ENCODE results near the gene SH3RF2.

DNA sequence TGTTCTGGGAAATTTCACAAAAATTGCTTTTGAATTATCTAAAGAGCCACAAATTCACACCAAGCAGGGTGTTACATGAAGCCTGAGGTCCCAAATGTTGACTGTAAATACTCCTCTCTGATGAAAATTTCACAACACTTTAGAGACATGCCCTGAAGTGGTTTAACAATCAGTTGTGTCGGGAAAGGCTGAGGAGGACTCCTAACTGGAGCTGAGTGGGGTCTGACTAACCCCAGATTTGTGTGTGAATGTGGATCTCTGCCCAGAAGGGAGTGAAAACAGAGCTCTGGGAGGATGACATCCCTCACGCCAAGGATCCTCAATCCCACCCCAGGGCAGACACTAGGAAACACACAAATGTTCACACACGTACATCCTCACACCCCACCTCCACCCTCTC lies 32.5 kb upstream of the SH3RF2 start:
- no peak for TF ChIP-seq EGR1 (IDR thresholded peaks at IDR 0.05; ENCODE audit: low read depth in 2 of 2)
- no peak for TF ChIP-seq CTCF (IDR thresholded peaks at IDR 0.05; ENCODE audit: low read depth, low read length, missing input control)
- no peak for TF ChIP-seq ZBTB33 (IDR thresholded peaks at IDR 0.05)

Data from liver (tissue), 3 donors.